ENCODE data around the gene ARHGAP25.
A peak's percentile ranks its signal among the peaks of the same experiment; 100 is the strongest.

ARHGAP25 gene

DNA sequence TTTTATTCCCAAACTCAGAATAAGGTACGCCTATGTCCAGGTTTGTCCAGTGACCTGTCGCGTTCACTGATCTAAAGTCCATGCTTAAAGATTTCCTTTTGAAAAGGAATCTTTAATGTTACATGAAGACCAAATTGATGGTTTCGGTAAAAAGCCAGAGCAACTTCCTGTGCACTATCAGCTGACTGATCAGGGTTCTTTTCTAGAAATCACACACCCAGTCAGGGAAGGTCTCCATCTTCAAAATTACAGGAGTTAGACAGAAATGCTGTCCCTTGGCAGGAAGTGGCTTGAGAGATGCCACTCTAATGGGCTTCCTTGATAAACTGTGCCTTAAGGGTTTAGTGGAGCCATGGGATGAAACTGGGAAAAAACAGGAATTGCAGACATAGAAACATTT, 14.7 kb upstream of the ARHGAP25 start:
- no peak for DNase-seq

DNA sequence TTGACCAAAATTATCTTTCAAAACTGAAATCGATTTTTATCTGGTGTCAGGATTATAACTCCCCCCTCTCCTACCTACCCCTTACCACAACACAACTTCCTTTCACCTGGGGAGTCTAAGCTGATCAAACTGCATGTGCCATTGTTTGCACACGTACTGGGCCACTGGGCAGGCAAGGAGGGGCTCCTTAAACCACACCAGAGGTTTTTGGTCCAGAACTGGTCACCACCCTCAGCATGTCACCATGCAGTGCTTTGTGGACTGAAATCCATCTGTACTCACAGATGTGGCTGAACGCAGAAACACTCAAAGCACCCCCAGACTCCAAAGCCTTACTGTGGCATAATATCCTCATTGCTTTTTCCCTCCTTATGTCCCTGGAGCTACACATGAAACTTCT, 13.9 kb upstream of the ARHGAP25 start:
- no peak for DNase-seq

DNA sequence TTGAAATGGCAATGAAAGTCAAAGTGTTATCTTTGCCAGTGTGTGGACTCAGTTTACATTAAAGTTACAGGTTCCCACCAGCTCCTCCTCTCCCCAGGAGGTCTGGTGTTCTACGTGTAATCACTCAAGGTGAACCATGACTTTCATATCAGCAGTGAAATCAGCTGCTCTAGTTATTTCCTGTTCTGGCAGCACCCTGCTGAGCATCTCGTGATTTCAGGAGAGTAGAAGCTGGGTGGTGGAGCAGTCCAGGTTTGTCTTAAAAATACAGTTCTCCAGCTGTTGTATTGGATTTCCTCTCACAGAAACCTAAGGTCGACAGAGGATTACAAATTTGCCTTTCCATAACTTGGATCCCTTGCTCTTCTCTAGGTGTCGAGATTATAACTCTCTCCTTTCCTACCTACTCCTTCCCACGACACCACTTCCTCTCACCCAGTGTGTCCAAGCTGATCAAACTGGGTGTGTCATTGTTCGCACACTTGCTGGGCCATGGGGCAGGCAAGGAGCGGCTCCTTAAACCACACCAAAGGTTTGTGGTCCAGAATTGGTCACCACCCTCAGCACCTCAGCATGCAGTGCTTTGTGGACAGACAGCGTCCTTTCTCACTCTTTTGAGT, 13.0 kb upstream of the ARHGAP25 start:
- no peak for DNase-seq

DNA sequence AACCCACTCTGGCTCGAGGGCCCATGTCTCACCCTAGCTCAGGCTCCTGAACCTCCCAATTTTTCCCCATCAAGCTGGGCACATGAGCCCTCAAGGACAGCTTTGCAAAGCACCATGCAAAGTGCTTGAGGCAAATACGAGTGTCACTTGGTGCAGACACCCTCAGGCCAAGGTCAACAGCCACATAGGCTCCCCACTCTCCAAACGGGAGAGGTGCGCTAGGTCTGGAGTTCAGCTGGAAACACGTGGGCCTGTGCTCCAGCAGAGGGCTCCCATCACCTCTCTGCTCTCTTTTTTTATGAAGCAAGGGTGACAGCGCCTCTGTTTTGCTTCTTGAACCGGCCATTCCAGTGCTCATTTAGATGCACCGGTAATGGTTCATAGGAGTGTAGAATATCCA, 11.9 kb upstream of the ARHGAP25 start:
- DNase-seq = no peak

DNA sequence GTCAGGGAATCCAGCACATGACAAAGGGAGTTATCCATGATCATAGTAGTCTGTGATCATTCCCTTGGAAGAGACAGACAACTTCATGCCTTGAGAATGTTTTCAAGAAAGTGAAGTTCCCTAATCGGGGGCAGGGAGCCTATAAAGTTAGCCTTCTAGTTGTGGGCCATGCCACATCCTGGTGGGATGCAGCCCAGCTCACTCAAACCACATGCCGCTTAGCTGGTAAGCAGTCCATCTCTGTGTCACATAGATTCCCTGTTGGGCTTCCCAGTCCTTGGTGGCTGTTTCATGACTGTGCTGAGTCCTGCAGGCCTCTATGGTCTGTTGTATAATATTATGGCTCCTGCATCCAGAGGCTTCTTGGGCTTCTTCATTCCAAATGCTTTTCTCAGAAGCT, 11.4 kb upstream of the ARHGAP25 start:
- no peak for DNase-seq

DNA sequence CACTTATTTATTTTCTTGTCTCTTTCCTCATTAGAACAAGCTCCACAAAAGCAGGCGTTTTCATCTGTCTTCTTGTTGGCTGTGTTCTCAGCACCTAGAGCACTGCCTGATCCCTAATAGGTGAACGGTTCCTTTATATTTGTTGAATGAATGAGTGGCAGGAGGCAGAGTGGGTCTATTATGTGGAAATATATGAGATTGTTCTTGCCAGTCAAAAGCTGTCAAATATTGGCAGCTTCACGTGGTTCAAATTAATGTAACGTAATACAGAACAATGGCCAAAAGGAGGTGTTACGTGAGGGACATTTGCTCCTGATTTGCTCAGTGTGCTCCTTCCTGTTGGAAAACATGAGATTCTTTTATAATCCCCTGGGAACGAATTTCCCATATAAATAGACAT, 8.5 kb upstream of the ARHGAP25 start:
- DNase-seq = no peak

DNA sequence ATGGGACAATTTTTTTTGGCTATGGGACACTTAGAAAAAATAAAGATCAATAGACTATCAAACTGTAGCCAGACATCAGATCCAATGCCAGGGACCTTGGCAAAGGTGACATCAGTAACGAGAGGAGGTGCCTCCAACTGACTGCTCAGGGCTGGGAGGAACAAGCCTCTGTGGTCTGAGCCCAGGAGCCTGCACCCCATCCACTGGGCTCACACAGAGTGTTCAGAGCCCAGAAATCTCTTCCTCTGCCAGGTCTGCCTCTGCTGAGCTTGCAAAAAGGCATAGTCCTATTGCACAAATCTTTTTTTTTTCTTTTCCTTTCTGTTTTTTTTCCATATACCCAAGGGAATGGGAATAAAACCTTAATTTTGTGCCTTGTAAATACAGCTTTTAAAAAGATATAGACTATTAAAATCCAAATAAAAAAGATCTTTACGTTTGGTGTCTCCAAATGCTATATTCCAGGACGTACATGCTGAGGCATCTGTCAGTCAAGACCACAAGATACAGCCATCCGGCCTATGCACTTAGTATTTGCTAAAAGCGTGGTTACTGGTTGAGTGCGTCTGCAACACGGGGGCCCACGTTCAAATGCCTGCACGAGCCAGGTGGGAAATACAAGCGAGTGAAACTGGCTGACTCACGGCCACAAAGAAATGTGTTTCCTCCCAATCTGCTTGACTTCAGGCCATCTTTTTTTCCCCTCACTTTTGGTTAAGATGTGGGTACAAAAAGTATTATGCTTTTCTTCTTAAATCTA, 7.8 kb upstream of the ARHGAP25 start:
- DNase-seq = no peak

DNA sequence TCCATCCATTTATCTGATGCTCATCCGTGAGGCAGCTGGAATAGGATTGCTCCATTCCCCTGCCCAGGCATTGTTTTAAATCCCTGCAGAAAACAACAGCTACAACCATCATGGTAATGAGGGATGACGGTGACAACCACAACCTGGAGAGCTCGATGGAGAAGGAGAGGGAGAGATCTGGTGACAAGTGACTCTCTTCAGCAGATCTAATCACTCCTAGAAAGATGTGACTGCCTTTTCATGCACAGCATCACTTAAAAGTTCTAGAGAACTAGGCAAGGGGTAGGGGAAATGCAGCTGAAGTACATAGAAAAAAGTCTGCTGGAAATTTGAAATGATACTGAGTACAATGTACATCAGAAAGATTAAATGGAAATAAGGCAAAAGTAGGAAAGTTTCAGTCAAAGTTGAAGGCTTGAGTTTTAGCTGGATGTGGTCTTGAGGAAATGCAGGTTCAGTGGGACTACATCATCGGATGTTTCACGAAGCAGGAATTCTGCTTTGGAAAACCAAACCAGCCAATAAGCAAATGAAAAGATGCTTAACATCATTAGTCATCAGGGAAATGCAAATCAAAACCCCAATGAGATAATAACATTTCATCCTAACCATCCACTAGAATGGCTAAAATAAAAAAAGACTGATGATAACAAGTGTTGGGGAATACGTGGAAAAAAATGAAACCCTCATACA, 6.8 kb upstream of the ARHGAP25 start:
- DNase-seq = no peak

DNA sequence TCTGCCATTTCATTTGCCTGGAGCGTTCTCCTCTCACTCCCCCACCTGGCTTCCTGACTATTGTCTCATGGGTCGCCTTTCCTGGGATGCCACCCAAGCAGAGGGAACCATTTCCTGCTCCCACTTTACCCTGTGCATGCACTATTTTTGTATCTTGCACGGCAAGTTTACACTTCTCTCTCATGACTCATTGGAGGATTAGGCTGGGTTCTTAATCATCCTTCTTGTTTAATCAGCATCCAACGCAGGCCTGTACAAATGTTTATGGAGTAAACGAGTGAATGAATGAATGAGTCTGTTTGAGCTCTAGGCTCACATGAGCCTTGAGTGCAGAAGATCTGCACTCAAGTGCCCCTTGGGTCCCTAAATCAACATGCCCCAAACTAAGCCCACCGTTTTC, 3.8 kb upstream of the ARHGAP25 start:
- DNase-seq = peak; percentile 46

DNA sequence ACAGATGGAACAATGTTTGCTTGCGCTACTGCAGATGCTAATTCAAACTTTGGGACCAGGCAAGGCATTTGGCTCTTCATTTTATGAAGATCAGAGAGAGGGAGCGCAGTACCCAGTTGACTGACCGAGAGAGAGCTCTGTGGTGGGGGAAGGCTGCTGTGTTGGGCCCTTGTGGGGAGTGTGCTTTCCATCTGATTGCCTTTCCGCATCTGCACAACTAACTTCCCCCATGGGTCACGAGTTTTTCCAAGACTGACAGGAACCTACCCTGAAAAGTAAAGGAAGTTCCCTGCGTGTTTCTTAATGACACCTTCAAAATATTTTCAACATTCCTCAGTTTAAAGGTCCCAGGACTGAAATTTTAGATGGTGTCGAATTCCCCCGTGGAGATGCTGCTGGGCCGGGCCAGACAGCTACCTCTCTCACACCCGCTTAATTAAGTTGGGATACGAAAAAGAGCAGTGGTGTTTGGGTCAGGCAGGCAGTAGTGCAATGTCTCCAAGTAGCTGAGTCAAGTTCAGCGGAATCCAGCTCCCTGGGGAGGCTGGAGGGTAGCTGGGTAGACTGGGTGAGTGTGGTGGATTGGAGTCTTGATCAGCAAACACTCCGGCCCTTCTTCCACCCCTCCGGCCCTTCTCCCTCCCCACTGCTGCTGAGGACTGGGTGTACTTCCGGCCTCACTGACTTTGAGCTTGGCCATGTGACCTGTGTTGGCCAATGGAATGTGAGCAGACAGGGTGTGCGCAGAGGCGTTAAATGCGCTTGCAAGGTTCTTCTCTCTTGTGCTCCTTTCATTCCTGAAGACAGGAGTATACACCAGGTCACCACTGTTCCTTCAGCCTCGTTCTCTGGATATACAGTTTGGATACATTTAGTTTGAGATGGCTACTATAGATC, 2.3 kb upstream of the ARHGAP25 start:
- peak; percentile 74 for DNase-seq

DNA sequence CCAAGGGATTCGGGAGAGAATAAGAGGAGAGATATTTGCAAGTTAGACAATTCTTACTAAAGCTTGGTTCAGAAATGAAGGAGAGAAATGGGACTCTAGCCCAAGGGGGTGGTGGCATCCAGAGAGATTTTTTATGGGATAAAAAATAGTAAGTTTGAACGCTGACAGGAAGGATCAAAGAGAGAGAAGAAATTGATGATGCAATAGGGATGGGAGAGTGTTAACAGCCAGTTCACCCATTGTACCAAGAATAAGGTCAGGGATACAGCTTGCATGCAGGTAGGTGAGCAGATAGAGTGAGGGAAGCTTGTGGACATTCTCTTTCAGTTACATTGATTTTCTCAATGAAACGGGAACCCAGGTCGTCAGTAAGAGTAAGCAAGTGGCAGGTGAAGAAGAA, 1.2 kb upstream of the ARHGAP25 start:
- no peak for DNase-seq

DNA sequence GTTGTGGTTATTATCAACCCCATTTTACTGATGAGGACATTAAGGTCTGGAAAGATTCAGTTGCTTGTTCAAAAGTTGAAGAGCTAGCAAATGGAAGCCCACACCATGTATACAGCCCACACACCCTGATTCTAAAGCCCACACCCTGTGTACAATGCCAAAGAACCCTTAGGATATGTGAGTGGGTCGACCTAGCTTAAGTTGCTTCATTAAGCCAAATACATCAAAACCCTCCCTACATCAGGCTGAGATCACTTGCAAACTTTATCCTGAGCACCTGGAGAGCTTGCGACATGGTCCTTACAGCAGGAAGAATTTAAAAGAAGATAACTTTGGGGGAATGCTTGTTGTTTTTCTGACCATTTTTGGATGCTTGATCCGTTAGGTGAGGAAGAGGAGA, 435 bp upstream of the ARHGAP25 start:
- no peak for DNase-seq

DNA sequence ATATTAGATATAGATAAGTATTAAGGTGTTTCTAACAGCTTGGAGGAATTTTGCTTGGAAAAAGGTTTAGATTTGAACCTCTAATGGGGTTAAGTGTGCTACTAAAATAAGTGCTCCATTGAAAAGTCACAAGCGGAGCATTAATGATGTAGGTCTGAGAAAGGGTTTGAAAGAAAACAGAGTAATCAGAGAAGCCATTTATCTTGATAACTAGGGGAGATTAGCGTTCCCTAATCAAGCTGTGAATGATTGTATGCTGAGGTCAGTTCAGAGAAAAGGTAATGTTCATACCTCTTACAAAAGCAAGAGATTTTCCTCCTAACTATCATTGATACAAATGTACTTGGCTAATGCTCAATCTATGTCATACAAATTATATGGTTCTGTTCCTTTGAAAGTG, 1.5 kb downstream of the ARHGAP25 start:
- no peak for DNase-seq

DNA sequence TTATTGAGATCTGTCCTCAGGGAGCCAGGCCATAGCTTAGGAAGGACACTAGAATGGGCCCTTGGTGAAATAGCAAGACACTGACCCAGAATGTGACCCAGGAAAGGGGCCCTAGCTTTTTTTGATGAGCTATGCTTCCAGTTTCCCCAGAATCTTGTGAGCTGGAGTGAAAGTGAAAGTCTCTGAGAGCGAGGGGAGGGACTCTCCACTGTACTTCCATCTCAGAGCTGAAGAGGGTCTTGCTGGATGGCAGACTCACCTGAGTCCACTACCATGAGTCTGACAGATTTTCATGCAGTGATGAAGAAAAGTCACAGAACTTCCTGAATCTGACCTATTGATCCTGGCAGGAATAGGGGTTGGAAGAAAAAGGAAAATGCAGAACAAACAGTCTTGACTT, 3.1 kb downstream of the ARHGAP25 start:
- peak; percentile 93 for DNase-seq

DNA sequence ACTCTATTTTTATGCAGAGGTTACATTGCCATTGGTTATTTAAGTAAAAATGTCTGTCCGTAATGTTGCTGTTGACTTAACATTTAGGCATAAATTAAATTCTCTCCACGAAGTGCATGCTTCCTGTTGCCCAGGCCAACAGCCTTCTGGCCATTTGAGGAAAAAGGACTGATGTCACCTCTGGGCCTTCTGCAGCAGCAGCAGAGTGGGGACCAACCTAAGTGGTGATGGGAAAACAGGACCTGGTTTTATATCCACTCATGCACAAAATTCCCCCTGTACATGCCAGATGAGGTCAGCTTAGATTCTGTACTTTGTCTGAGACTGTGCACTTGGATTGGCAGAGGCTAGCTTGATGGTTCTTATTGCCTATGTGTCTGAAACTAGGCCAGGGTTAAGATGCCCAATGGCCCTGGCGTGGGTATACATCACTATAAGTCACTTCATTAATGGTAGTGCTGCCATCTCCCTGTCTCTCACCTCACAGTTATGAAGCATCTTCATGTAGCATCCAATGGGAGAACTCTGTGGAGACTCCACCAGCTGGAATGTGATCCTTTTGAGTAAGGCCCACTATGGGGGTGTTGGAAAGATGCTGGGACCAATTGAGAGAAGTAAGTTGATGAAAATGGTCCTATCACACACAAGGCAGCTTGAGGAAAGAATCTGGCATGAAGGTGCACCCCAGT, 4.4 kb downstream of the ARHGAP25 start:
- peak; percentile 57 for DNase-seq

DNA sequence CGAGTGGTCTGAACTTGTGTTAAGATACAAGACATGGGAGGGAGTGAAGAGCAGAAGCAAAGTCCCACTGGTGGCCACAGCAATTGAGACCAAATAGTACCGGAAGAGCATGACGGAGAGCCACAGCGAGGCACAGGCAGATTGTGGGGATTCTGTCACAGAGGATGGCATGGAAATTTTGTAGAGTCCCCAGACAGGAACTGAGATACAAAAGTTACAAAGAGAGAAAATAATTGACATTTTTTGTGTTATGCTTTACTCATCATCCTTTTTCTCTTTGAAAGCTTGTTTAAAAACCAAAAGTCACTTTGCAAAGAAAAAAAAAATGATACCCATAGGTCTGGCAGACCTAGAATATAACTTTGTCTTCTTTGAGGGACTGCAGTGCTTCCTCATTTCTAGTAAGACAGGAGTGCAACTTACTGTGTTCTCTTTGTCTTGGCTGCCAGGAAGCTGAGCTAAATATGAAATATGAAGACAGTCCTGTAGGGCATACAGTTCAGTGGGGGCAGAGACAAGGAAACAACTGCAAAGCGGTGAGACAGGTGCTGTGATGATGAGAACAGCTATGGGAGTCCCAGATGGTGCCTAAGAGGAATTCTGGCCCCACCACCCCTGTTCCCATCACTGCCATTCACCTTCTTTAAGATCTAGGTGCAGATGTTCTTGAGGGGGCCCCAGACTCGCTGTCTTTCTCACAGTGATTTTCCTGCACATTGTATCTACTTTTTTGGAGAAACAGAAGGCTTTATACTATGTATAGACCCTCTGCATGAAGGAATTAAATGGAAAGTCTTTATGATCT, 5.2 kb downstream of the ARHGAP25 start:
- DNase-seq = peak; percentile 44

DNA sequence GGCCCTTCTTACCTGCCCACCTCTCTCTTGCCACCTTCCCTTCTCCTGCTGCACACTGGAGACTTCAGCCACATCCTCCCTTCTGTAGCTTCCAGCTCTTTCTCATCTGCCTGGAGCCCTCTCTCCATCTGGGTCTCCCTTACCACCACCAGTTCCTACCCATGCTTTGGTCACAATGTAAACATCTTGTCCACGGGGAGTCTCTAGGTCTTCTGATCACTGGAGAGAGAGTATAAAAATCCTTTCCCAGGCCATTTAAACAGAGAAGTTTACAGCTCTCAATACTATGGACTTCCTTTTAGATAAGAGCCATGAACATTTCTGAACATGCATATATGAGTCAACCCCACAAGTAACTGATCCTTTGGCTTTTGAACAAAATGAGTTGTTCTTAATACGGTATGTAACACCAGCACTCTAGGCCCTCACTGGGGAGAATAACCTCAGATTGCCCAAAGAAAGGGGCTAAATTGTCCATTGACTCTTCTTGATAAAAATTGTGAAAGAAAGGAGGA, 5.8 kb downstream of the ARHGAP25 start:
- peak; percentile 55 for DNase-seq

DNA sequence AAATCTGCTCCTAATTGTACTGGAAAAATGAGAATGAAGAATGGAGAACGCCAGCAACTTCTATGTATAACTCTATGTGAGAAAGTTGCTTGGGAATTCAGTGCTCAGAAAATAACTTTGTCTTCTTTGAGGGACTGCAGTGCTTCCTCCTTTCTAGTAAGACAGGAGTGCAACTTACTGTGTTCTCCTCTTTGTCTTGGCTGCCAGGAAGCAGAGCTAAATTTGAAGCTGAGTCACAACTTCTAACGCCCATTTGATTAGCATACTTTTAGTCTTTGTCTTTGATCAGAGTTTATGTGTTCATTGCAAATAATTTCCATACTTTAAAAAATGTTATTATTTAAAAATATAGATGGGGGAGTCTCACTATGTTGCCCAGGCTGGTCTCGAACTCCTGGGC, 6.6 kb downstream of the ARHGAP25 start:
- DNase-seq = peak; percentile 73

DNA sequence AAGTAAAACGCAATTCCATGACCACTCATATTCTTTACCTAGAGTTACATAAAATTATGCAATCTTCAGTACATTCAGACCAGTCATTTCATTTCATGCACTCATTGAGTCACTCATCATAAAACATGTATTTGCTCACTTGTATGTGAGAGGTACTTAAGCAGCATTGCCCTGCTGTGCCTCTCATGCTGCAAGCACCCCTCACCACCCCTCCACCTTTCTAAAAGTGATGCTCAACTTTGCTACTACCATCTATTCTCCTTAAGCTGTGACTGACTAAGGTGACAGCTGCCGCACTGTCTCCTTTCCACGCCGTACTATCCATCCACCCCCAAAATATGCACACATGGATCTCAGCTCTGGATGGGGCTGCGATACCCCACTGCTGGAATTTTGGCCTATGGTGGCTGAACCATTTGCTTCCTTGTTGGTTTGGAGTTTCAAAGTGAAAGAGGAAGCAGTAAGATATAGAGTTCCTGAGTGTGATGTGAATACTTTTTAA, 7.2 kb downstream of the ARHGAP25 start:
- DNase-seq = peak; percentile 76

DNA sequence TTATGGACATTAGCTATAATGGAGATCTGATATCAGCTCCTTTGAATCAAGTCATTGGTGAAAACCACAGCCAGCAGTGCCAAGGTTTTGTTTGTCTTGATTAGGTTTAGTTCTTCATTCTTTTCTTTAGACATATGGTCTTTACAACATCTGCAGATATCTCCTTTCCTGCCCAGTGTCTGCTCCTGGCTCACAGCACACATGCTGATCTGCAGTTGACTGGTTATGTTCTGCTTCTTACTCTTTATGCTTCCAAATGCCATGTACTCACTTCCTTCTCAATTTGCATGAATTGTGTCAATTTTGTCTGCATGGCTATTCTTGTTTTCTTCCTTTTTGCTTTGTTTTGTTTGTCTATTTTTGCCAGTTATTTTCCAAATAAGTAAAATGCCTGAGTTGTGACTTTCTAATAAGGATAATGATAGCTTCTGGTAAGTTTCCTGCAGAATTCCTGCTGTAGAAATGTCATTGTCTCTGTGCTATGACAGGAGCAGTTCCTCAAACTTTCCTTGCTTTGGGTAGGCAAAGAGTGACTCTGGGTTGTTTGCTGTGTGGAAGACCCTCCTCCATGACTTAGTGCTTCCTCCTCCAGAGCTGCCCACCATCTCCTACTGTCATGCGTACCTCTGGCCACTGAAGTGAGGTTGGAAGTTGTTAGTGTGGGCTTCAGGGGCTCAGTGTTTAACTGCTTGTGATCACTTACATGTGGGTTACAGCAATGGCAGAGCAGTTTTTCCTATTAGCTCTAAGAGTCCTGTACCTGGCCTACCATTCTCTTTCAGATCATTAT, 8.2 kb downstream of the ARHGAP25 start:
- DNase-seq = peak; percentile 72
